ENCODE results near the gene KCNMB2.

GRCh38 chr3:178810181-178810580 is 273.9 kb downstream of the KCNMB2 start:
- TF ChIP-seq CTCF (IDR thresholded peaks at IDR 0.05) (no peak), POLR2A (IDR thresholded peaks at IDR 0.05) (no peak)
